ENCODE measurements around the gene CASQ2.

Gene CASQ2

GRCh38 chr1:115654663-115655305 is 113.7 kb downstream of the CASQ2 start:
- no peak for TF ChIP-seq CTCF (IDR thresholded peaks at IDR 0.05; ENCODE audit: low read depth, low read length, missing control alignments)

GRCh38 chr1:115654125-115654524 is 114.4 kb downstream of the CASQ2 start:
- DNase-seq (ENCODE audit: extremely low read depth, low read depth) = no peak
- no peak for TF ChIP-seq CTCF (IDR thresholded peaks at IDR 0.05; ENCODE audit: low read depth, low read length, missing control alignments)
- no peak overlapping the region for H3K4me3 ChIP-seq (replicated peaks; ENCODE audit: low read depth, low read length)

More at GRCh38 chr1:115654663-115655305, 113.7 kb downstream of the CASQ2 start:
- H3K4me3 ChIP-seq (replicated peaks; ENCODE audit: low read depth, low read length) = no peak overlapping the region
- no peak for DNase-seq (ENCODE audit: extremely low read depth, low read depth)

GRCh38 chr1:115652236-115652788 is 116.2 kb downstream of the CASQ2 start:
- no peak for DNase-seq (ENCODE audit: extremely low read depth, low read depth)
- no peak for TF ChIP-seq CTCF (IDR thresholded peaks at IDR 0.05; ENCODE audit: low read depth, low read length, missing control alignments)
- no peak overlapping the region for H3K4me3 ChIP-seq (replicated peaks; ENCODE audit: low read depth, low read length)

GRCh38 chr1:115651391-115651790 is 117.1 kb downstream of the CASQ2 start:
- DNase-seq (ENCODE audit: extremely low read depth, low read depth) = no peak
- no peak for TF ChIP-seq CTCF (IDR thresholded peaks at IDR 0.05; ENCODE audit: low read depth, low read length, missing control alignments)
- H3K4me3 ChIP-seq (replicated peaks; ENCODE audit: low read depth, low read length) = no peak overlapping the region

- no peak for DNase-seq (ENCODE audit: extremely low read depth, low read depth)
- no peak overlapping the region for H3K4me3 ChIP-seq (replicated peaks; ENCODE audit: low read depth, low read length)
- no peak for TF ChIP-seq CTCF (IDR thresholded peaks at IDR 0.05; ENCODE audit: low read depth, low read length, missing control alignments)
Observed at GRCh38 chr1:115650961-115651360, 117.6 kb downstream of the CASQ2 start.
